GM12878 (cell line): ENCODE results near the gene ACD. TPM values are rescaled to one million over a fixed set of nuclear protein-coding genes. Genes with fewer than 3 reads are reported as not detected.

Source experiments
- ATAC-seq: fragments of 200-7000 bp; cut with Tn5 transposase; 3 replicates; pipeline ENCODE4 v1.9.1; 2020; ENCODE audit warnings: mild to moderate bottlenecking, moderate library complexity
- BruUV-seq: library from RNA; stranded (reverse); fragments of 400-500 nt; replicated peaks from 2 replicates; lab custom pipeline; 2021; lab: Mats Ljungman, UMichigan
- CTCF ChIA-PET: fragments of 300-600 bp; sonication (Branson Sonifier 250); formaldehyde crosslinking; extraction: SDS; loops from one replicate; lab custom pipeline; 2021; ENCODE audit warnings: inconsistent platforms; lab: Yijun Ruan, JAX
- POLR2A ChIA-PET: fragments of 350-600 bp; formaldehyde crosslinking; extraction: SDS; loops from one replicate; lab custom pipeline; 2021; ENCODE audit warnings: inconsistent platforms; lab: Charles Lee
- RAD21 ChIA-PET: fragments of 300-600 bp; sonication (Branson Sonifier 250); formaldehyde crosslinking; loops from one replicate; lab custom pipeline; 2023; ENCODE audit warnings: antibody characterized with exemption; ENCODE audit not compliant: unreplicated experiment; lab: Charles Lee
- SMC1A ChIA-PET: fragments of 300-600 bp; sonication (Branson Sonifier 250); formaldehyde crosslinking; loops from one replicate; lab custom pipeline; 2023; ENCODE audit not compliant: unreplicated experiment, uncharacterized antibody; lab: Charles Lee
- DNase-seq: peaks from one replicate; pipeline ENCODE4 v3.0.0-alpha.2; 2011; ENCODE audit warnings: low read depth, low spot score
- FAIRE-seq: peaks from 3 replicates; lab custom pipeline; 2011; peaks lifted over from hg19 to GRCh38; lab: Jason Lieb, UNC
- H2AFZ ChIP-seq: 2 replicates; pipeline ENCODE4 v1.6.0; 2011; ENCODE audit warnings: low read depth, low read length, control low read depth; ENCODE audit not compliant: control insufficient read depth
- H3K27ac ChIP-seq: 2 replicates; pipeline ENCODE4 v1.5.1; 2011; ENCODE audit warnings: control low read depth; ENCODE audit not compliant: control insufficient read depth, insufficient read depth
- H3K27me3 ChIP-seq, 2 experiments: replicated peaks in 1 of 2; 2 replicates each; pipeline versions ENCODE4 v1.6.0 to v1.6.1; 2011; ENCODE audit warnings: low read length in 1 of 2; ENCODE audit not compliant: control insufficient read depth in 2 of 2, insufficient read depth in 2 of 2
- H3K36me3 ChIP-seq, 2 experiments: 2 replicates each; pipeline ENCODE4 v1.5.1; 2011; ENCODE audit warnings: low read length in 1 of 2; ENCODE audit not compliant: control insufficient read depth in 2 of 2, insufficient read depth in 2 of 2
- H3K4me1 ChIP-seq: 2 replicates; pipeline ENCODE4 v1.6.1; 2011; ENCODE audit warnings: mild to moderate bottlenecking, low read length, moderate library complexity, mixed read lengths; ENCODE audit not compliant: control insufficient read depth, insufficient read depth
- H3K4me2 ChIP-seq: 2 replicates; pipeline ENCODE4 v1.6.0; 2011; ENCODE audit warnings: control low read depth; ENCODE audit not compliant: control insufficient read depth, insufficient read depth
- H3K4me3 ChIP-seq: fragments of 200-600 bp; sonication (generic); 2 replicates; pipeline ENCODE4 v1.5.1; 2016
- H3K79me2 ChIP-seq: 2 replicates; pipeline ENCODE4 v1.6.0; 2011; ENCODE audit warnings: low read length; ENCODE audit not compliant: control insufficient read depth, insufficient read depth
- H3K9ac ChIP-seq: 2 replicates; pipeline ENCODE4 v1.8.0; 2011; ENCODE audit warnings: low read length, control low read depth, mixed read lengths; ENCODE audit not compliant: control insufficient read depth, insufficient read depth
- H3K9me3 ChIP-seq: replicated peaks from 3 replicates; pipeline ENCODE4 v1.5.1; 2011; ENCODE audit warnings: mild to moderate bottlenecking, low read length; ENCODE audit not compliant: control insufficient read depth, insufficient read depth
- H4K20me1 ChIP-seq: 2 replicates; pipeline ENCODE4 v1.6.0; 2011; ENCODE audit not compliant: control insufficient read depth, insufficient read depth
- BCL11A ChIP-seq: IDR thresholded peaks from 2 replicates; pipeline ENCODE4 v1.6.1; 2011; ENCODE audit warnings: low read depth, low read length
- BMI1 ChIP-seq: fragments of 450-650 bp; IDR thresholded peaks from 2 replicates; pipeline ENCODE4 v1.6.1; 2016; ENCODE audit warnings: mild to moderate bottlenecking, moderate library complexity, borderline replicate concordance
- EED ChIP-seq: sonication (generic); IDR thresholded peaks from 2 replicates; pipeline ENCODE4 v1.6.1; 2016; ENCODE audit warnings: antibody characterized with exemption, low read depth
- MEF2A ChIP-seq: IDR thresholded peaks from 2 replicates; pipeline ENCODE4 v1.6.1; 2011; ENCODE audit warnings: low read depth, mild to moderate bottlenecking, low read length, moderate library complexity; ENCODE audit not compliant: insufficient read depth
- RAD21 ChIP-seq: IDR thresholded peaks from 2 replicates; pipeline ENCODE4 v1.6.1; 2011; ENCODE audit warnings: mild to moderate bottlenecking, low read depth, low read length, moderate library complexity; ENCODE audit not compliant: insufficient read depth
- SIX5 ChIP-seq: IDR thresholded peaks from 2 replicates; pipeline ENCODE4 v1.6.1; 2011; ENCODE audit warnings: mild to moderate bottlenecking, low read depth, low read length, moderate library complexity; ENCODE audit not compliant: severe bottlenecking
- SMC3 ChIP-seq: IDR thresholded peaks from 2 replicates; pipeline ENCODE4 v1.6.1; 2011; ENCODE audit warnings: low read length, improper control_type of control experiment, borderline replicate concordance
- SUPT20H ChIP-seq: IDR thresholded peaks from 2 replicates; pipeline ENCODE4 v1.6.1; 2011; ENCODE audit warnings: low read depth, mild to moderate bottlenecking, low read length, moderate library complexity, borderline replicate concordance; ENCODE audit not compliant: control insufficient read depth
- USF2 ChIP-seq: IDR thresholded peaks from 2 replicates; pipeline ENCODE4 v1.6.1; 2011; ENCODE audit warnings: low read depth, low read length, improper control_type of control experiment, borderline replicate concordance
- ZNF217 ChIP-seq: fragments of 450-650 bp; IDR thresholded peaks from 2 replicates; pipeline ENCODE4 v1.6.1; 2017; ENCODE audit warnings: antibody characterized with exemption, mild to moderate bottlenecking
- WGBS: methylation state at CpG from one replicate; pipeline ENCODE4 v1.1.6; 2016; ENCODE audit warnings: low lambda C conversion rate; ENCODE audit not compliant: insufficient replicate concordance, insufficient coverage; ENCODE audit errors: missing lambda C conversion rate; 5-methylcytosine and 5-hydroxymethylcytosine counted together
- in situ Hi-C: fragments of 300-500 bp; cut with MboI; formaldehyde crosslinking; loops from 9 replicates; pipeline ENCODE4 v1.14.3; 2018; ENCODE audit warnings: mixed read lengths
- intact Hi-C: fragments of 100-400 bp; cut with micrococcal nuclease; formaldehyde crosslinking; loops from one replicate; pipeline ENCODE4 v1.14.2; 2022; ENCODE audit not compliant: unreplicated experiment
- polyA plus RNA-seq, 11 experiments: library from polyadenylated mRNA; depleted of rRNA in 4 of 11; unstranded in 6 of 11; stranded (reverse) in 5 of 11; fragments of >200 nt; fragmentation: Nextera tagmentation in 4 of 11; fragmentation: Illumina TruSeq in 1 of 11; extraction: Ambion mirVana in 4 of 11; extraction: Trizol in 1 of 11; gene quantifications; 1 replicate in 1 of 11; 2 replicates in 10 of 11; pipeline versions ENCODE4 v1.2.1 to v1.2.3, GENCODE V29; 2011 to 2016; ENCODE audit warnings: inconsistent platforms in 2 of 11, missing spikeins in 2 of 11, low read depth in 1 of 11
- total RNA-seq, 4 experiments: library from RNA; depleted of rRNA in 3 of 4; stranded (reverse); fragments of >200 nt in 3 of 4; fragmentation: Illumina TruSeq in 1 of 4; extraction: Trizol in 1 of 4; gene quantifications; 2 replicates each; pipeline versions ENCODE4 v1.2.1 to v1.2.3, GENCODE V29; 2013 to 2021
- TF ChIP-seq, protein P1 (sequence below): fragments of 450-650 bp; formaldehyde crosslinking; IDR thresholded peaks from 2 replicates; pipeline ENCODE4 v1.4.0; 2022; ENCODE audit warnings: mild to moderate bottlenecking, moderate library complexity
- TF ChIP-seq, protein P2 (sequence below): fragments of 150-350 bp; IDR thresholded peaks from 2 replicates; pipeline ENCODE4 v1.6.1; 2016; ENCODE audit warnings: low read depth, low read length

Gene ACD
- total and polyA plus RNA-seq, 10 of the 15 experiments (the other 5 are each of a cell fraction or from before 2014, with no cell fraction given), result 2.9 to 46.7 (median 23.9) TPM

DNA sequence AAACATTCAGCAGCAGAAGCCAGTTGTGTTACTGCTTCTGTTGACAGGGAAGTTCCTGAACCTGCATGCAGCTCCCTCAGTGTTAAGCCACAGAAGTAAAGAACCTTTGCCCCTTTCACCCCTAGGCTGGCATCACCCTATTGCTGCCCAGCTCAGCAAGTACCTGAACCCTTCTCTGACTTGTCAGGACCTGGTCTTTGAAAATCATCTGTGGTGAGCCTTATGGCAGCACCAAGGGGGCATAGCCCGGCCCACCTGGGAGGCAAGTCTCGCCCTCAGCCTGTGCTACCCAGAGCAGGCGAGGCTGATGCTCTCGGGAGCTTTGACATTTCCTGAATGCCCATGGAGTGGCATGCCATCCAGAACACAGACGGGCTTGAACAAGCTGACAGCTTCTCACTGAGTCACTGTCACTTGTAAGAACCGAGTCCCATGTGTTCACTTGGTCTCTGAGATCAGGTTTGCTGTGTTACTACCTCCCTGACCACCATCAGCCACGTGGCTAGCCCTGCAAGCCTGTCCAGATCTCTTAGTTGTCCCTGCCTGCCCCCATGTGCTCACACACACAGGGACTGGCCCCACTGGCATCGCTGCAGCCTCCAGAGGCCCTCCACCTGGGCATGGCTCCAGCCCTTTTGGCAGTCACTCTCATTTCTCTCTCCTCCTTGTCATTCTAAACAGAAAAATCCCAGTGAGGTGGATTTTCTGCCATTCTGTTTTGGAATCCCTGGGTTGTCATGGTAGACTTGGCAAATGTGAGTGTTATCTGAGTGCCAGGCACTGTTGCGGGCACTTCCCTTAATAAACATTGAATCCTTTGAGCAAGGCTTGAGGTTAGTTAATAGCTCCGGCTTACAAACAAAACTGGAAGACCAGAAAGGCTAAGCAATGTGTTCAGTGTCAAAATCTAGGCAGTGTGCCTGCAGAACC lies 18.0 kb downstream of the ACD start (continued):
- TF ChIP-seq SMC3, result no peak
- TF ChIP-seq, protein P1, sequence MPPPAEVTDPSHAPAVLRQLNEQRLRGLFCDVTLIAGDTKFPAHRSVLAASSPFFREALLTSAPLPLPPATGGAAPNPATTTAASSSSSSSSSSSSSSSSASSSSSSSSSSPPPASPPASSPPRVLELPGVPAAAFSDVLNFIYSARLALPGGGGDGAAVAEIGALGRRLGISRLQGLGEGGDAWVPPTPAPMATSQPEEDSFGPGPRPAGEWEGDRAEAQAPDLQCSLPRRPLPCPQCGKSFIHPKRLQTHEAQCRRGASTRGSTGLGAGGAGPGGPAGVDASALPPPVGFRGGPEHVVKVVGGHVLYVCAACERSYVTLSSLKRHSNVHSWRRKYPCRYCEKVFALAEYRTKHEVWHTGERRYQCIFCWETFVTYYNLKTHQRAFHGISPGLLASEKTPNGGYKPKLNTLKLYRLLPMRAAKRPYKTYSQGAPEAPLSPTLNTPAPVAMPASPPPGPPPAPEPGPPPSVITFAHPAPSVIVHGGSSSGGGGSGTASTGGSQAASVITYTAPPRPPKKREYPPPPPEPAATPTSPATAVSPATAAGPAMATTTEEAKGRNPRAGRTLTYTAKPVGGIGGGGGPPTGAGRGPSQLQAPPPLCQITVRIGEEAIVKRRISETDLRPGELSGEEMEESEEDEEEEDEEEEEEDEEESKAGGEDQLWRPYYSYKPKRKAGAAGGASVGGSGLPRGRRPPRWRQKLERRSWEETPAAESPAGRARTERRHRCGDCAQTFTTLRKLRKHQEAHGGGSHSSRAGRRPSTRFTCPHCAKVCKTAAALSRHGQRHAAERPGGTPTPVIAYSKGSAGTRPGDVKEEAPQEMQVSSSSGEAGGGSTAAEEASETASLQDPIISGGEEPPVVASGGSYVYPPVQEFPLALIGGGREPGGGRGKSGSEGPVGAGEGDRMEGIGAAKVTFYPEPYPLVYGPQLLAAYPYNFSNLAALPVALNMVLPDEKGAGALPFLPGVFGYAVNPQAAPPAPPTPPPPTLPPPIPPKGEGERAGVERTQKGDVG (CRISPR knock-in tag), result no peak
- no peak for TF ChIP-seq BMI1

DNA sequence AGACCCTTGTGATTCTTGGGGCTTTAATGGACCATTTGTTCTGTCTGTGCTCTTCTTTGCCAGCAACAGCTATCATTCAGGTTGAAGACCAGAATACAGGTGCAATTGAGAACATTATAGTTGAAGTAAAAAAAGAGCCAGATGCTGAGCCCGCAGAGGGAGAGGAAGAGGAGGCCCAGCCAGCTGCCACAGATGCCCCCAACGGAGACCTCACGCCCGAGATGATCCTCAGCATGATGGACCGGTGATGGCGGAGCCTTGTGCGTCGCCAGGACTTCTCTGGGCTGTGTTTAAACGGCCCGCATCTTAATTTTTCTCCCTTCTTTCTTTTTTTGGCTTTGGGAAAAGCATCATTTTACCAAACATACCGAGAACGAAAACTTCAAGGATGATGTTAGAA lies 22.4 kb downstream of the ACD start:
- no peak overlapping the region for H3K27ac ChIP-seq
- ATAC-seq (no peak), FAIRE-seq (no peak), DNase-seq (no peak)
- ChIA-PET RAD21 (no interaction called here), POLR2A (no interaction called here), SMC1A (interaction anchor here (1.3 kb wide), 1 partner anchor 76 kb away, joined by 3 read pairs; no protein-coding TSS in a partner anchor), CTCF (interaction anchor here (2.6 kb wide), 1 partner anchor 117 kb away, joined by 18 read pairs; no protein-coding TSS in a partner anchor)
- H3K4me2 ChIP-seq, result no peak overlapping the region
- 95% methylated on average over 12 of the region's 12 CpGs for WGBS
- no peak overlapping the region for H2AFZ ChIP-seq
- H3K36me3 ChIP-seq, result peaks cover 14 to 18% of the 10 kb centered on the region in 2 experiments
- no peak overlapping the region for H3K4me3 ChIP-seq
- BruUV-seq, result no TSS peak
- in situ Hi-C loops, result no loop called here
- no peaks in the 10 kb centered on the region for H3K4me1 ChIP-seq
- no peaks in the 10 kb centered on the region for H3K79me2 ChIP-seq
- intact Hi-C loops, result no loop called here
- H3K27me3 ChIP-seq, result no peaks in the 10 kb centered on the region
- H4K20me1 ChIP-seq, result no peaks in the 10 kb centered on the region
- no peaks in the 10 kb centered on the region for H3K9me3 ChIP-seq
- H3K9ac ChIP-seq, result no peak overlapping the region
- TF ChIP-seq SIX5, result no peak
- no peak for TF ChIP-seq SUPT20H
- TF ChIP-seq EED, result no peak
- TF ChIP-seq RAD21, result no peak
- no peak for TF ChIP-seq BCL11A
- no peak for TF ChIP-seq ZNF217
- no peak for TF ChIP-seq USF2
- TF ChIP-seq, protein P2, sequence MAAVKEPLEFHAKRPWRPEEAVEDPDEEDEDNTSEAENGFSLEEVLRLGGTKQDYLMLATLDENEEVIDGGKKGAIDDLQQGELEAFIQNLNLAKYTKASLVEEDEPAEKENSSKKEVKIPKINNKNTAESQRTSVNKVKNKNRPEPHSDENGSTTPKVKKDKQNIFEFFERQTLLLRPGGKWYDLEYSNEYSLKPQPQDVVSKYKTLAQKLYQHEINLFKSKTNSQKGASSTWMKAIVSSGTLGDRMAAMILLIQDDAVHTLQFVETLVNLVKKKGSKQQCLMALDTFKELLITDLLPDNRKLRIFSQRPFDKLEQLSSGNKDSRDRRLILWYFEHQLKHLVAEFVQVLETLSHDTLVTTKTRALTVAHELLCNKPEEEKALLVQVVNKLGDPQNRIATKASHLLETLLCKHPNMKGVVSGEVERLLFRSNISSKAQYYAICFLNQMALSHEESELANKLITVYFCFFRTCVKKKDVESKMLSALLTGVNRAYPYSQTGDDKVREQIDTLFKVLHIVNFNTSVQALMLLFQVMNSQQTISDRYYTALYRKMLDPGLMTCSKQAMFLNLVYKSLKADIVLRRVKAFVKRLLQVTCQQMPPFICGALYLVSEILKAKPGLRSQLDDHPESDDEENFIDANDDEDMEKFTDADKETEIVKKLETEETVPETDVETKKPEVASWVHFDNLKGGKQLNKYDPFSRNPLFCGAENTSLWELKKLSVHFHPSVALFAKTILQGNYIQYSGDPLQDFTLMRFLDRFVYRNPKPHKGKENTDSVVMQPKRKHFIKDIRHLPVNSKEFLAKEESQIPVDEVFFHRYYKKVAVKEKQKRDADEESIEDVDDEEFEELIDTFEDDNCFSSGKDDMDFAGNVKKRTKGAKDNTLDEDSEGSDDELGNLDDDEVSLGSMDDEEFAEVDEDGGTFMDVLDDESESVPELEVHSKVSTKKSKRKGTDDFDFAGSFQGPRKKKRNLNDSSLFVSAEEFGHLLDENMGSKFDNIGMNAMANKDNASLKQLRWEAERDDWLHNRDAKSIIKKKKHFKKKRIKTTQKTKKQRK, result no peak
- no peak for TF ChIP-seq MEF2A
